Calu3 (cell line): Measurements from ENCODE around the gene NR5A2. TPM values are rescaled to one million over a fixed set of nuclear protein-coding genes. Genes with fewer than 3 reads are reported as not detected.
A peak's percentile ranks its signal among the peaks of the same experiment; 100 is the strongest.

Source experiments
- BruUV-seq: library from RNA; stranded (reverse); fragments of 400-500 nt; replicated peaks from 2 replicates; lab custom pipeline; 2021; lab: Mats Ljungman, UMichigan
- CTCF ChIA-PET: fragments of 300-600 bp; sonication (Branson Sonifier 250); formaldehyde crosslinking; loops from one replicate; lab custom pipeline; 2022; ENCODE audit warnings: antibody characterized with exemption; lab: Charles Lee
- DNase-seq: peaks from one replicate; pipeline ENCODE4 v3.0.0; 2022
- H3K27ac Mint-ChIP-seq: one replicate; pipeline ENCODE4 v1.8.0; 2022; ENCODE audit warnings: mixed read lengths; ENCODE audit not compliant: unreplicated experiment
- H3K27me3 Mint-ChIP-seq: one replicate; pipeline ENCODE4 v1.8.0; 2022; ENCODE audit warnings: mixed read lengths; ENCODE audit not compliant: unreplicated experiment
- H3K36me3 Mint-ChIP-seq: one replicate; pipeline ENCODE4 v1.8.0; 2022; ENCODE audit warnings: mild to moderate bottlenecking, moderate library complexity, mixed read lengths; ENCODE audit not compliant: insufficient read depth, unreplicated experiment
- H3K4me1 Mint-ChIP-seq: one replicate; pipeline ENCODE4 v1.8.0; 2022; ENCODE audit warnings: mild to moderate bottlenecking, low read depth, mixed read lengths; ENCODE audit not compliant: unreplicated experiment
- H3K4me3 Mint-ChIP-seq: one replicate; pipeline ENCODE4 v1.8.0; 2022; ENCODE audit warnings: mild to moderate bottlenecking, low read depth, moderate library complexity, mixed read lengths; ENCODE audit not compliant: unreplicated experiment
- H3K9me3 Mint-ChIP-seq: one replicate; pipeline ENCODE4 v1.8.0; 2022; ENCODE audit warnings: low read depth, mixed read lengths; ENCODE audit not compliant: unreplicated experiment
- intact Hi-C: fragments of 100-400 bp; cut with micrococcal nuclease; formaldehyde crosslinking; loops from one replicate; pipeline ENCODE4 v1.10.0; 2022; ENCODE audit not compliant: unreplicated experiment
- total RNA-seq: library from RNA; stranded (reverse); gene quantifications from 2 replicates; pipeline ENCODE4 v1.2.3, GENCODE V29; 2022
- TF ChIP-seq, protein P1 (sequence below): fragments of 200-600 bp; IDR thresholded peaks from one replicate; pipeline ENCODE4 v1.8.0; 2022; ENCODE audit warnings: antibody characterized with exemption; ENCODE audit not compliant: unreplicated experiment

The NR5A2 gene
- total RNA-seq, 1 experiment from 2014 or later, result 6.9 TPM

DNA sequence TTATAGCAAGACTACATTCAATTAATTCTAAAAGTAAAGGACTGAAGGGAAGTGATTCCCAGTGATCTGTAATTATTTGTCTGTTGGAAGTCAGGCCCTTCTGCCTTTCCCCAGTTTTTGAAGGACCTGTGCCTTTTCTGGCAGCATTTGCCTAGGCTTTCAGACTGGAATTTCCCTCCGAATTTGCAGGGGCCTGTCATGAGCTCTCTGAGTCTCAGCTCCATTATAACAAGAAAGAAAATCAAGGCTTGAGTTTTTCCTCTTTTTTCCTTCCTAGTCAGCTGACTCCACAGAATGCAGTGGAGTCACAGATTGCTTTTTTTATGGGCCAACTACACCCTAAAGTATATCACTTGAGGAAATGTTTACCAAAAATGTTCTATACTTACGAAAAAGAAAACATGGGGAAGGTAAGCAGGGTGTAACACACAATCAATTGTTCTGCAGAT lies 1.1 kb downstream of the NR5A2 start:
- intact Hi-C loops, result loop anchor here (5.0 kb wide), 1 partner anchor 49 kb away; no protein-coding TSS in a partner anchor
- no peaks in the 10 kb centered on the region for H3K9me3 Mint-ChIP-seq
- no peak for DNase-seq
- peak overlapping the region; percentile 80 for H3K4me3 Mint-ChIP-seq
- H3K4me1 Mint-ChIP-seq, result peaks cover 34% of the 10 kb centered on the region
- BruUV-seq, result TSS peak; percentile 69
- peak overlapping the region; percentile 73 for H3K27ac Mint-ChIP-seq
- H3K27me3 Mint-ChIP-seq, result no peaks in the 10 kb centered on the region
- peaks cover 29% of the 10 kb centered on the region for H3K36me3 Mint-ChIP-seq
- TF ChIP-seq, protein P1, sequence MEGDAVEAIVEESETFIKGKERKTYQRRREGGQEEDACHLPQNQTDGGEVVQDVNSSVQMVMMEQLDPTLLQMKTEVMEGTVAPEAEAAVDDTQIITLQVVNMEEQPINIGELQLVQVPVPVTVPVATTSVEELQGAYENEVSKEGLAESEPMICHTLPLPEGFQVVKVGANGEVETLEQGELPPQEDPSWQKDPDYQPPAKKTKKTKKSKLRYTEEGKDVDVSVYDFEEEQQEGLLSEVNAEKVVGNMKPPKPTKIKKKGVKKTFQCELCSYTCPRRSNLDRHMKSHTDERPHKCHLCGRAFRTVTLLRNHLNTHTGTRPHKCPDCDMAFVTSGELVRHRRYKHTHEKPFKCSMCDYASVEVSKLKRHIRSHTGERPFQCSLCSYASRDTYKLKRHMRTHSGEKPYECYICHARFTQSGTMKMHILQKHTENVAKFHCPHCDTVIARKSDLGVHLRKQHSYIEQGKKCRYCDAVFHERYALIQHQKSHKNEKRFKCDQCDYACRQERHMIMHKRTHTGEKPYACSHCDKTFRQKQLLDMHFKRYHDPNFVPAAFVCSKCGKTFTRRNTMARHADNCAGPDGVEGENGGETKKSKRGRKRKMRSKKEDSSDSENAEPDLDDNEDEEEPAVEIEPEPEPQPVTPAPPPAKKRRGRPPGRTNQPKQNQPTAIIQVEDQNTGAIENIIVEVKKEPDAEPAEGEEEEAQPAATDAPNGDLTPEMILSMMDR, result no peak
- CTCF ChIA-PET, result interaction anchor here (0.6 to 1.5 kb wide), 7 partner anchors 11 to 460 kb away, joined by 3 to 8 read pairs (median 5); no protein-coding TSS in a partner anchor

DNA sequence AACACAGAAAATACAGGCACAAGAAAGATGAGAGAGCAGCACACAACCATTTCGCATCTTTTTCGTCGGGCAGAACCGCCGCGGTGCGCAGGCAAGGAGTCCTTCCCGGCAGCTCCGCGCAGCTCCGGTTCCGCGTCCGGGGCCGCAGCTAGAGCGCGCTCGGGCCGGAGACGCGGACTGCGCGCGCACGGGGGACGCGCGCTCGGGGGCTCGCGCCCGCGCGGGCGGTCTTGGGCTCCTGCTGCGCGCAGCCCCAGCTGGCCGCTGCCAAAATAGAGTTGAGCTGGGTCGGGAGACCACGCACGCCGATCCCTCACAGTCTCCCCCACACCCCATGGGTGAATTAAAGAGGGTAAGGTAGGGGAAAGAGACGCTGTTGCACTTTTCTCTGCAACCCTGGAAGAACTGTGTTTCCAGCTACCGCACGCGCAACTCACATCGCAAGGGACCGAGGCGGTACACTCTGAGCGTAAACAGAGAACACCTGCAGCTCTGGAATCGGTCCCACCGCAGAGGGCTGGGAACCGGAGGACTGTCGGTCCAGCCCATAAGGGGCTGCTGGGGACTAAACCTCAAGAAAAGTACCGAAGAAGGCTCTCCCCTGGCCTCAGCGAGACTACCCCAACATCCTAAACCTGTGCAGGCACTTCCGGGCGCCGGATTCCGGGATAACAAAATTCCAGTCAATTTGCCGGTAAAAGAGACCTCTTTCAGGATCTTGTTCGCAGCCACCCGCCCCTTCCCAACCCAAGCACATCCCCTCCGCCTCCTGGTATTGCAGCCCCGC lies 1.7 kb downstream of the NR5A2 start:
- Mint-ChIP-seq H3K27me3 (no peaks in the 10 kb centered on the region), H3K36me3 (peaks cover 29% of the 10 kb centered on the region), H3K9me3 (no peaks in the 10 kb centered on the region), H3K4me3 (peak overlapping the region; percentile 80), H3K27ac (peak overlapping the region; percentile 73), H3K4me1 (peaks cover 27% of the 10 kb centered on the region)
- CTCF ChIA-PET, result interaction anchor here (0.6 to 1.5 kb wide), 6 partner anchors 10 to 459 kb away, joined by 3 to 8 read pairs (median 5); no protein-coding TSS in a partner anchor
- intact Hi-C loops, result loop anchor here (5.0 kb wide), 1 partner anchor 48 kb away; no protein-coding TSS in a partner anchor
- TSS peak; percentile 27 for BruUV-seq
- DNase-seq, result peak; percentile 82
- TF ChIP-seq, protein P1, result no peak

DNA sequence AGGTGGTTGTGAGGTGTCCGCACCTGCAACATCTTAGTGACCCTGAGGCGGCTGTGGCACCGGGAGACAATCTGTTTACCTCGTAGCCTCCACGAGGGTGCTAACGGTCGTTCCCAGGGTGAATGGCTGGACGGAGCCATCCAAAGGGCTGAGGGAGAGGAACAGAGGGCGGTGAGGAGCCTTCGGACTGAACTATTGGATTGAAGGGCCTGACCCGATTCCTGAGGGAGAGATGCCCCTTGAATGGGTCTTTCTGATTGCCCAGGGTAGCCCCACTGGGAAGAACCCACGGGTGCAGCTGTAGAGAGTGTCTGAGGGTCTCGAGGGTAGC lies 2.3 kb downstream of the NR5A2 start:
- DNase-seq, result no peak

DNA sequence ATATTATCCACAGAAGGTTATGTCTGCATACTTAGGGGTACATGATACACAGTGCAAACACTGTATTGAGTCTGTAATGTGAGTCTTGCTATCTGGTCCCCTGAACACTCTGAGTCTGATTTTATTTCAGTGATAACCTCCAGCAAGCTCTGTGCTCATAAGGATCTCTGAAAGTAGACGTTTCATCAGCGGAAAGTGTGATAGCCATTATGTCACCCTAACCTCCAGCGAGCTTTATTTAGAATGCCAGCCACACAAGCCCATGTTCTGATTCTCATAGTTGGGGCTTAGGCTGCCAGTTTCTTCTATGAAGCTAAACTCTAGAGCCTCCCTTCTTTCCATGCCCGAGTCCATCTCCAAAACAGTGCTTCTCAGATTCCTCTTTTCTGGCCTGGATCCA lies 3.3 kb downstream of the NR5A2 start:
- DNase-seq, result no peak
- no peaks in the 10 kb centered on the region for H3K9me3 Mint-ChIP-seq
- no TSS peak for BruUV-seq
- peaks cover 25% of the 10 kb centered on the region for H3K36me3 Mint-ChIP-seq
- intact Hi-C loops, result no loop called here
- H3K27ac Mint-ChIP-seq, result no peak overlapping the region
- H3K4me3 Mint-ChIP-seq, result no peak overlapping the region
- CTCF ChIA-PET, result no interaction called here
- TF ChIP-seq, protein P1, result no peak
- peaks cover 19% of the 10 kb centered on the region for H3K4me1 Mint-ChIP-seq
- H3K27me3 Mint-ChIP-seq, result no peaks in the 10 kb centered on the region

More for the DNA sequence above, 2.3 kb downstream of the NR5A2 start:
- no TSS peak for BruUV-seq
- intact Hi-C loops, result loop anchor here (5.0 kb wide), 1 partner anchor 48 kb away; no protein-coding TSS in a partner anchor
- Mint-ChIP-seq H3K27ac (peak overlapping the region; percentile 39), H3K4me3 (peak overlapping the region; percentile 80), H3K27me3 (no peaks in the 10 kb centered on the region), H3K36me3 (peaks cover 29% of the 10 kb centered on the region), H3K9me3 (no peaks in the 10 kb centered on the region), H3K4me1 (peaks cover 26% of the 10 kb centered on the region)
- CTCF ChIA-PET, result interaction anchor here (1.3 to 1.5 kb wide), 2 partner anchors 10 to 75 kb away, joined by 6 to 8 read pairs; no protein-coding TSS in a partner anchor
- TF ChIP-seq, protein P1, result no peak
